DMS114 treated with DMSO at 0.1 percent for 48 hours (cell line): ENCODE measurements around the gene TEX13D.

Source experiments
- DNase-seq: peaks from one replicate; lab custom pipeline; 2025; ENCODE audit not compliant: unreplicated experiment; lab: John Stamatoyannopoulos, UW

TEX13D gene

GRCh38 chrX:124348182-124348581, 15.7 kb downstream of the TEX13D start:
- DNase-seq, result no peak

GRCh38 chrX:124348885-124349453, 16.5 kb downstream of the TEX13D start:
- no peak for DNase-seq

- no peak for DNase-seq
These were observed 22.2 kb downstream of the TEX13D start for GRCh38 chrX:124354648-124355047.

GRCh38 chrX:124358800-124359383, 26.4 kb downstream of the TEX13D start:
- no peak for DNase-seq

GRCh38 chrX:124362072-124362471, 29.6 kb downstream of the TEX13D start:
- DNase-seq, result no peak

- DNase-seq, result no peak
These were observed 30.3 kb downstream of the TEX13D start for GRCh38 chrX:124362761-124363160.

GRCh38 chrX:124369722-124370121, 37.3 kb downstream of the TEX13D start:
- no peak for DNase-seq

GRCh38 chrX:124373348-124373747, 40.9 kb downstream of the TEX13D start:
- DNase-seq, result no peak

GRCh38 chrX:124378643-124379042, 46.2 kb downstream of the TEX13D start:
- DNase-seq, result no peak

GRCh38 chrX:124383354-124383753, 50.9 kb downstream of the TEX13D start:
- no peak for DNase-seq

- DNase-seq, result no peak
These were observed 53.9 kb downstream of the TEX13D start for GRCh38 chrX:124386401-124386800.
